Measurements from ENCODE around the gene XXYLT1. TPM values are rescaled to one million over a fixed set of nuclear protein-coding genes. Genes with fewer than 3 reads are reported as not detected.

Gene XXYLT1
- total RNA-seq, 1 experiment from 2014 or later, result 23.4 TPM

GRCh38 chr3:195253923-195254432 lies 17.0 kb downstream of the XXYLT1 start:
- Mint-ChIP-seq H3K9me3 (no peaks in the 10 kb centered on the region), H3K36me3 (no peaks in the 10 kb centered on the region; the same call in 1 of the 2 replicates), H3K4me3 (no peak overlapping the region), H3K27ac (peak overlapping the region; percentile 68; the same call in 1 of the 2 replicates), H3K27me3 (ENCODE audit: low read depth) (no peaks in the 10 kb centered on the region), H3K4me1 (peaks cover 61% of the 10 kb centered on the region)
- TF ChIP-seq, protein P1, sequence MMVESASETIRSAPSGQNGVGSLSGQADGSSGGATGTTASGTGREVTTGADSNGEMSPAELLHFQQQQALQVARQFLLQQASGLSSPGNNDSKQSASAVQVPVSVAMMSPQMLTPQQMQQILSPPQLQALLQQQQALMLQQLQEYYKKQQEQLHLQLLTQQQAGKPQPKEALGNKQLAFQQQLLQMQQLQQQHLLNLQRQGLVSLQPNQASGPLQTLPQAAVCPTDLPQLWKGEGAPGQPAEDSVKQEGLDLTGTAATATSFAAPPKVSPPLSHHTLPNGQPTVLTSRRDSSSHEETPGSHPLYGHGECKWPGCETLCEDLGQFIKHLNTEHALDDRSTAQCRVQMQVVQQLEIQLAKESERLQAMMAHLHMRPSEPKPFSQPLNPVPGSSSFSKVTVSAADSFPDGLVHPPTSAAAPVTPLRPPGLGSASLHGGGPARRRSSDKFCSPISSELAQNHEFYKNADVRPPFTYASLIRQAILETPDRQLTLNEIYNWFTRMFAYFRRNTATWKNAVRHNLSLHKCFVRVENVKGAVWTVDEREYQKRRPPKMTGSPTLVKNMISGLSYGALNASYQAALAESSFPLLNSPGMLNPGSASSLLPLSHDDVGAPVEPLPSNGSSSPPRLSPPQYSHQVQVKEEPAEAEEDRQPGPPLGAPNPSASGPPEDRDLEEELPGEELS (CRISPR knock-in tag; IDR thresholded peaks at IDR 0.05), result no peak
- TF ChIP-seq CREB1 (CRISPR knock-in tag; IDR thresholded peaks at IDR 0.05) (no peak), GABPB1 (CRISPR knock-in tag; IDR thresholded peaks at IDR 0.05) (no peak), RELA (CRISPR knock-in tag; IDR thresholded peaks at IDR 0.05; ENCODE audit: borderline replicate concordance) (no peak), E2F1 (CRISPR knock-in tag; IDR thresholded peaks at IDR 0.05) (no peak), ZBTB21 (CRISPR knock-in tag; IDR thresholded peaks at IDR 0.05; ENCODE audit: borderline replicate concordance) (no peak), ZNF671 (CRISPR knock-in tag; IDR thresholded peaks at IDR 0.05) (no peak), NFE2L1 (CRISPR knock-in tag; IDR thresholded peaks at IDR 0.05) (no peak), MXD4 (CRISPR knock-in tag; IDR thresholded peaks at IDR 0.05; ENCODE audit: borderline replicate concordance) (no peak), ATF2 (CRISPR knock-in tag; IDR thresholded peaks at IDR 0.05; ENCODE audit: borderline replicate concordance, low read depth) (no peak), ZNF263 (CRISPR knock-in tag; IDR thresholded peaks at IDR 0.05; ENCODE audit: low read depth) (no peak), ATF1 (CRISPR knock-in tag; IDR thresholded peaks at IDR 0.05) (no peak), MYBL2 (CRISPR knock-in tag; IDR thresholded peaks at IDR 0.05) (no peak), PRRX2 (CRISPR knock-in tag; IDR thresholded peaks at IDR 0.05) (no peak), ATF3 (CRISPR knock-in tag; conservative IDR thresholded peaks at IDR 0.05) (no peak), FOXP1 (CRISPR knock-in tag; IDR thresholded peaks at IDR 0.05; ENCODE audit: borderline replicate concordance) (no peak), NR2C2 (CRISPR knock-in tag; IDR thresholded peaks at IDR 0.05) (no peak), NFYB (CRISPR knock-in tag; conservative IDR thresholded peaks at IDR 0.05; ENCODE audit: low read depth) (no peak)
- TF ChIP-seq, protein P2, sequence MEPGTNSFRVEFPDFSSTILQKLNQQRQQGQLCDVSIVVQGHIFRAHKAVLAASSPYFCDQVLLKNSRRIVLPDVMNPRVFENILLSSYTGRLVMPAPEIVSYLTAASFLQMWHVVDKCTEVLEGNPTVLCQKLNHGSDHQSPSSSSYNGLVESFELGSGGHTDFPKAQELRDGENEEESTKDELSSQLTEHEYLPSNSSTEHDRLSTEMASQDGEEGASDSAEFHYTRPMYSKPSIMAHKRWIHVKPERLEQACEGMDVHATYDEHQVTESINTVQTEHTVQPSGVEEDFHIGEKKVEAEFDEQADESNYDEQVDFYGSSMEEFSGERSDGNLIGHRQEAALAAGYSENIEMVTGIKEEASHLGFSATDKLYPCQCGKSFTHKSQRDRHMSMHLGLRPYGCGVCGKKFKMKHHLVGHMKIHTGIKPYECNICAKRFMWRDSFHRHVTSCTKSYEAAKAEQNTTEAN (CRISPR knock-in tag; IDR thresholded peaks at IDR 0.05), result no peak
- TF ChIP-seq, protein P3, sequence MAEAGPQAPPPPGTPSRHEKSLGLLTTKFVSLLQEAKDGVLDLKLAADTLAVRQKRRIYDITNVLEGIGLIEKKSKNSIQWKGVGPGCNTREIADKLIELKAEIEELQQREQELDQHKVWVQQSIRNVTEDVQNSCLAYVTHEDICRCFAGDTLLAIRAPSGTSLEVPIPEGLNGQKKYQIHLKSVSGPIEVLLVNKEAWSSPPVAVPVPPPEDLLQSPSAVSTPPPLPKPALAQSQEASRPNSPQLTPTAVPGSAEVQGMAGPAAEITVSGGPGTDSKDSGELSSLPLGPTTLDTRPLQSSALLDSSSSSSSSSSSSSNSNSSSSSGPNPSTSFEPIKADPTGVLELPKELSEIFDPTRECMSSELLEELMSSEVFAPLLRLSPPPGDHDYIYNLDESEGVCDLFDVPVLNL (CRISPR knock-in tag; IDR thresholded peaks at IDR 0.05; ENCODE audit: borderline replicate concordance, low read depth), result no peak
- CTCF ChIA-PET, result interaction anchor here (0.5 to 3.9 kb wide), 7 partner anchors 12 to 571 kb away, joined by 3 to 16 read pairs (median 4); partner anchors contain the start of genes FAM43A and XXYLT1
- DNase-seq (ENCODE audit: low spot score) (no peak), ATAC-seq (no peak)
- POLR2A ChIA-PET, result interaction anchor here (1.8 kb wide), 1 partner anchor 17 kb away, joined by 4 read pairs; the partner anchor contains the start of gene XXYLT1

Measured in WTC11 (cell line).